ENCODE data around the gene EPDR1. TPM values are rescaled to one million over a fixed set of nuclear protein-coding genes. Genes with fewer than 3 reads are reported as not detected.

The EPDR1 gene
- polyA plus RNA-seq, 1 donor from 2014 or later: 1.7 TPM

- Histone ChIP-seq H3K36me3 (ENCODE audit: insufficient read depth, low read length) (no peaks in the 10 kb centered on the region), H2AFZ (ENCODE audit: low read depth, low read length) (no peak overlapping the region), H3K27me3 (ENCODE audit: insufficient read depth, low read depth, low read length) (peaks cover 32% of the 10 kb centered on the region), H3K9ac (ENCODE audit: low read length) (no peak overlapping the region), H3K4me3 (ENCODE audit: low read length) (no peak overlapping the region), H4K20me1 (ENCODE audit: insufficient read depth) (no peaks in the 10 kb centered on the region), H3K79me2 (replicated peaks; ENCODE audit: insufficient read depth, low read length) (no peaks in the 10 kb centered on the region), H3K9me3 (ENCODE audit: low read length) (no peaks in the 10 kb centered on the region), H3F3A (ENCODE audit: insufficient read depth, low read length, poor library complexity, severe bottlenecking) (no peaks in the 10 kb centered on the region), H3K4me2 (ENCODE audit: low read length) (no peak overlapping the region), H3K27ac (ENCODE audit: low read length) (no peak overlapping the region), H3K9me2 (ENCODE audit: insufficient read depth, low read length) (no peaks in the 10 kb centered on the region)
- TF ChIP-seq POLR2AphosphoS5 (IDR thresholded peaks at IDR 0.05) (no peak), SMC3 (conservative IDR thresholded peaks at IDR 0.05; ENCODE audit: poor library complexity) (no peak)
Measured at GRCh38 chr7:37923996-37924395, 3.6 kb downstream of the EPDR1 start.

GRCh38 chr7:37924491-37925041 is 4.1 kb downstream of the EPDR1 start:
- Histone ChIP-seq H4K20me1 (ENCODE audit: insufficient read depth) (no peaks in the 10 kb centered on the region), H3K79me2 (replicated peaks; ENCODE audit: insufficient read depth, low read length) (no peaks in the 10 kb centered on the region), H3K9ac (ENCODE audit: low read length) (no peak overlapping the region), H3K4me2 (ENCODE audit: low read length) (no peak overlapping the region), H3K27ac (ENCODE audit: low read length) (no peak overlapping the region), H3F3A (ENCODE audit: insufficient read depth, low read length, poor library complexity, severe bottlenecking) (no peaks in the 10 kb centered on the region), H2AFZ (ENCODE audit: low read depth, low read length) (no peak overlapping the region), H3K9me2 (ENCODE audit: insufficient read depth, low read length) (no peaks in the 10 kb centered on the region), H3K36me3 (ENCODE audit: insufficient read depth, low read length) (no peaks in the 10 kb centered on the region), H3K4me3 (ENCODE audit: low read length) (no peak overlapping the region), H3K27me3 (ENCODE audit: insufficient read depth, low read depth, low read length) (peaks cover 26% of the 10 kb centered on the region), H3K9me3 (ENCODE audit: low read length) (no peaks in the 10 kb centered on the region)
- no peak for TF ChIP-seq MXI1 (conservative IDR thresholded peaks at IDR 0.05; ENCODE audit: poor library complexity, severe bottlenecking)
- no peak for TF ChIP-seq RAD21 (conservative IDR thresholded peaks at IDR 0.05)
- no peak for TF ChIP-seq POLR2AphosphoS5 (IDR thresholded peaks at IDR 0.05)
- TF ChIP-seq TAF1 (IDR thresholded peaks at IDR 0.05; ENCODE audit: low read depth): no peak
- no peak for TF ChIP-seq CTCF (IDR thresholded peaks at IDR 0.05; ENCODE audit: poor library complexity, severe bottlenecking)
- TF ChIP-seq REST (IDR thresholded peaks at IDR 0.05; ENCODE audit: borderline replicate concordance): no peak
- TF ChIP-seq EZH2 (IDR thresholded peaks at IDR 0.05; ENCODE audit: borderline replicate concordance, insufficient read depth, low read length, poor library complexity, severe bottlenecking): no peak
- no peak for TF ChIP-seq SMC3 (conservative IDR thresholded peaks at IDR 0.05; ENCODE audit: poor library complexity)
- TF ChIP-seq EP300 (conservative IDR thresholded peaks at IDR 0.05; ENCODE audit: poor library complexity, severe bottlenecking): no peak

Data from neural cell (in vitro differentiated cells).